Subcutaneous abdominal adipose tissue (tissue), 5 donors: Measurements from ENCODE around the gene MUC16.

Experiments
- H3K27ac ChIP-seq: one replicate; pipeline ENCODE4 v1.7.0; 2013; ENCODE audit warnings: low read depth, mild to moderate bottlenecking, inconsistent platforms, low read length, moderate library complexity
- H3K27me3 ChIP-seq, 5 donors: one replicate each; pipeline ENCODE4 v1.7.0; 2013; ENCODE audit warnings: low read length in 5 of 5, inconsistent platforms in 1 of 5; ENCODE audit not compliant: control insufficient read depth in 5 of 5, insufficient read depth in 4 of 5
- H3K36me3 ChIP-seq, 5 donors: one replicate each; pipeline ENCODE4 v1.7.0; 2013; ENCODE audit warnings: low read length in 5 of 5; ENCODE audit not compliant: control insufficient read depth in 5 of 5, insufficient read depth in 5 of 5
- H3K4me1 ChIP-seq, 5 donors: one replicate each; pipeline ENCODE4 v1.7.0; 2013; ENCODE audit warnings: low read length in 5 of 5, mild to moderate bottlenecking in 3 of 5, moderate library complexity in 1 of 5; ENCODE audit not compliant: control insufficient read depth in 5 of 5, insufficient read depth in 5 of 5
- H3K4me3 ChIP-seq, 5 donors: one replicate each; pipeline ENCODE4 v1.7.0; 2013; ENCODE audit warnings: low read length in 5 of 5, low read depth in 1 of 5
- H3K9ac ChIP-seq, 5 donors: one replicate each; pipeline ENCODE4 v1.7.0; 2013; ENCODE audit warnings: low read length in 5 of 5, mild to moderate bottlenecking in 4 of 5, moderate library complexity in 3 of 5
- H3K9me3 ChIP-seq, 5 donors: one replicate each; pipeline ENCODE4 v1.7.0; 2013; ENCODE audit warnings: low read length in 5 of 5; ENCODE audit not compliant: control insufficient read depth in 5 of 5
- donor health status: healthy.
- donor health status: healthy.
- donor health status: healthy.
- donor health status: healthy.
- donor health status: healthy.

Gene MUC16

DNA sequence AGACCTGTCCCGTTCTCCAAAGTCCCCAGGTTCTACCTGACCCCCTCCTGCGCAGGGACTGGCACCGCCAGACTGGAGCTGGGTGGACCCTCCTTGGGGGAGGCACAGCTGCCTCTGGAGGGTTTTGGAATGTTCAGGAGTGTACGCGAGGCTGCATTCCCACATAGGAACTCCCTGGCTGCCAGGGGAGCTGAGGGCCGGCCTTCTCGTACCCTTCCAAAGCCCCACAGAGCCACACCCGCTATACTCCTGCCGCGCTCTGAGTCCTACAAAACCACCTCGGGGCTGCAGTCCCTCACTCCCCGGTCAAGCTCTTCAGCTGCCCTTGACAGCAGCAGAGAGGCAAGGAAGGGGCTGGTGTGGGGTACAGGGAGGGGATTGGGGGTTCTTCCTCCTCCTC lies 484 bp upstream of the MUC16 start:
- no peak overlapping the region for H3K9ac ChIP-seq
- H3K27me3 ChIP-seq, result peaks cover 4 to 20% (median 8%) of the 10 kb centered on the region in 5 donors
- no peak overlapping the region for H3K4me3 ChIP-seq
- H3K9me3 ChIP-seq, result peaks cover 0 to 3% (median 0%) of the 10 kb centered on the region in 5 donors
- no peaks in the 10 kb centered on the region for H3K4me1 ChIP-seq
- H3K36me3 ChIP-seq, result no peaks in the 10 kb centered on the region
- H3K27ac ChIP-seq, result no peak overlapping the region

DNA sequence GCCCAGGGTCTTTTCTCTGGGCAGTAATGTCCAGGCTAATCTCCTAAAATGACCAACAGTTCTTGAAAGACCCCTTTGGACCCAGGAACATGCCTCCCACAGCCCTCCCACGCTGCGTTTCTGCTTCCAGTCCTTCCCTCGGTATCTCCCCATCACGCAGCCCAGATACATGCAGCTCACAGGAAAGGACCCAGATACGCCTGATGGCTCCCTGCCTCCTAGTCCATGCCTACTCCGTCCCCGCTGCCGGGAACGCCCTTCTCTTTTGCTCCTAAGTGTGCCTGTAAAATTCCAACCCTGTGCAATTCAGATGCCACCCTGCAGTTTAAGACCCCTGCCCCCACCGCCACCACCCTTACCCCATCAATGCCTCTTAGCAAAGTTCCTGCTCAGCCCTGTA lies 778 bp downstream of the MUC16 start:
- no peak overlapping the region for H3K27ac ChIP-seq
- H3K4me1 ChIP-seq, result no peaks in the 10 kb centered on the region
- H3K4me3 ChIP-seq, result no peak overlapping the region
- H3K36me3 ChIP-seq, result no peaks in the 10 kb centered on the region
- H3K9me3 ChIP-seq, result peaks cover 0 to 3% (median 0%) of the 10 kb centered on the region in 5 donors
- peaks cover 4 to 20% (median 8%) of the 10 kb centered on the region in 5 donors for H3K27me3 ChIP-seq
- H3K9ac ChIP-seq, result no peak overlapping the region

DNA sequence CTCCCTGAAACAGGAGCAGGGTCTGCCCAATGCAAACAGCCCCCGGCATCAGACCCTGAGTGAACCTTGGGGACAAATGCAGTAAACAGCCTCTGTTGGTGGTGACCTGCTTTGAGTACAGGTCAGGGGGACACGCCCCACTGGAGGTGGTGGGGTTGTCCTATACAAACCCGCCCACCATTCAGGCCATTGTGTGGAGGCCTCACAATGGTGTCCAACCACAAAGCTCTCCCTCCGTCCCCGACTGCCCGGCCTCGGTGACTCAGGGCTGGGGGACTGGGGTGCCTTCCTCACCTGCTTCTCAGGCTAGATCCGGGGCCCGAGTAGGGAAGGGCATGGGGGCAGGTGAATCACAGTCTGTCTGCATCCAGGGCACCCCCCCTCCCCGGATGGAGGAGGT lies 1.5 kb downstream of the MUC16 start:
- Histone ChIP-seq H3K4me1 (no peaks in the 10 kb centered on the region), H3K9ac (no peak overlapping the region), H3K9me3 (no peaks in the 10 kb centered on the region), H3K36me3 (no peaks in the 10 kb centered on the region), H3K27me3 (peaks cover 4 to 20% (median 8%) of the 10 kb centered on the region in 5 donors), H3K4me3 (no peak overlapping the region), H3K27ac (no peak overlapping the region)

DNA sequence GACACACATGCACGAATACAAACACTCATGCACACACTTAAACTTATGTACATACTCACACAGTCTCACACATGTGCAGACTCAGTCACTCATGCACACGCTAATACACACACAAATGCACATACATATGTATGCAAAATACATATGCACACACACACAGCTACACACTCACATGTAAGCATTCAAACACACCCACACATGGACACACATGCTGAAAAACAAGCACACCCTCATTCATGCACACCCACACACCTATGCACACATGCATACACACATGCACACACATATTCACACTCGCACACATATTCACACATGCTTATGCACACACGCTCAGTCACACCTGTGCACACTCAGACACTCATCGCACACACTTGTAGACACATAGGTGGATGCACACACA lies 9.3 kb downstream of the MUC16 start:
- Histone ChIP-seq H3K4me1 (no peaks in the 10 kb centered on the region), H3K27ac (no peak overlapping the region), H3K9me3 (peaks cover 0 to 9% (median 5%) of the 10 kb centered on the region in 5 donors), H3K9ac (no peak overlapping the region), H3K36me3 (no peaks in the 10 kb centered on the region), H3K4me3 (no peak overlapping the region), H3K27me3 (peaks cover 0 to 16% (median 7%) of the 10 kb centered on the region in 5 donors)

DNA sequence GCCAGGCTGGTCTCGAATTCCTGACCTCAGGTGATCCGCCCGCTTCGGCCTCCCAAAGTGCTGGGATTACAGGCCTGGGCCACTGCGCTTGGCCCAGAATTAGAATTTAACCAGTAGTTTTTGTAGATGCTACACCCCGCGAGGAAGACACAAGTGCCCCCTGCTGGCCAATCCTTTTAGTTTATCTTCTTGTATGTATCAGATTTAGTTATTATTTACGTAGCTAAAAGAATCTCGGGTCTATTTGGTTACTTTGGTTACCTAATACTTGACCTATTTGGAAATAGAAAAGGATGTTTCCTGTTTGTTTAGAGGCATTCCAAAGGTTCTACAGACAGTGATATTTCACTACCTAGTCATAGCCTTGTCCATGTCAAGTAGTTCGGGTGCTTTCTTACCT lies 22.0 kb downstream of the MUC16 start:
- Histone ChIP-seq H3K9ac (no peak overlapping the region), H3K4me1 (no peaks in the 10 kb centered on the region), H3K36me3 (no peaks in the 10 kb centered on the region), H3K27ac (no peak overlapping the region), H3K4me3 (no peak overlapping the region), H3K9me3 (peaks cover 0 to 2% (median 0%) of the 10 kb centered on the region in 5 donors), H3K27me3 (peaks cover 0 to 4% (median 0%) of the 10 kb centered on the region in 5 donors)

DNA sequence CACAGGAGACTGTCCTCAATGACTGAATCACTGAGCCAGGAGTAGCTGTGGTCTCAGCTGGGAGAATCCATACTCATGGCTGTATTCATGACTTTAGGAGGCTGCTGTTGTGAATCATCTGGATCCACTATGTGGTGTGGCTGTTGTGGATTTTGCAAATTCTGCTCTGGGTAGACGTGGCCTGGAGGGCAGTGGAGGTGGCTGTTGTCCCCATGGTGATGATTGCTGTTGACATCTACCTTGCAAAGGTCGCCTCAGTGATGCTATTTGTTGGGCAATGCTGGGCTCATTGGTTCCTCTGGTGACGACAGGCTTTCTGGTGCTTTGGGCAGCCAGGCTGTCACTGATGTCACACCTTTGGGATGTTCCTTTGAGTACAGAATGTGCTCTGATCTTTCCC lies 23.9 kb downstream of the MUC16 start:
- H3K27ac ChIP-seq, result no peak overlapping the region
- no peak overlapping the region for H3K4me3 ChIP-seq
- peaks cover 0 to 2% (median 0%) of the 10 kb centered on the region in 5 donors for H3K9me3 ChIP-seq
- H3K36me3 ChIP-seq, result no peaks in the 10 kb centered on the region
- H3K9ac ChIP-seq, result no peak overlapping the region
- H3K27me3 ChIP-seq, result peaks cover 0 to 4% (median 0%) of the 10 kb centered on the region in 5 donors
- H3K4me1 ChIP-seq, result no peaks in the 10 kb centered on the region

DNA sequence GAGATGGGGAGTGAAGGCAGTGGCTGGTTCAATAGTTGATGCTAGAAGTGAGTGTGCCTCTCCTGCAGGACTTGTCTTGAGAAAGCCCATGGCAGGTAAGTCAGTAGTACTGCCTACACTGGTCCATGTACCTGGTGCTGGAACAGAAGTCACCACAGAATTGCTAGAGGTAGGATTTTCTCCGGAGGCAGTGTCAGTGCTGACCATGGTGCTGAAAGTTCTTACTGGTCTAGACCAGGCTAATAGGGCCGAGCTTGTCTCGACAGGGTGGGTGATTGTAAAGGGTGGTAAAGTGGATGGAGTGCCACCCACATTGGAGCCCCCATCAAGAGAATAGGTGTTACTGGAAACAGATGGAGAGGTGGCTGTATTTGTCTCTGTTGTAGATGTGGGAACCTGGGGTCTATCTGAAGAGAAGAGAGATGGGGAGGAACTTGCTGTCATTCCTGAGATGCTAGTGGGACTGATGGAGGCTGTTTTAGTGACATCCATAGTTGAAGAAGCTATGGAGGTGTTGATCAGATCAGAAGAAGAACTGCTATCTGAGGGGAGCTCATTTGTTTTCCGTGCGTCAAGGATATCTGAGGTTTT lies 36.6 kb downstream of the MUC16 start:
- Histone ChIP-seq H3K36me3 (no peaks in the 10 kb centered on the region), H3K9ac (no peak overlapping the region), H3K4me3 (no peak overlapping the region), H3K9me3 (peaks cover 2 to 26% (median 8%) of the 10 kb centered on the region in 5 donors), H3K27ac (no peak overlapping the region), H3K4me1 (no peaks in the 10 kb centered on the region), H3K27me3 (peaks cover 0 to 2% (median 0%) of the 10 kb centered on the region in 5 donors)

DNA sequence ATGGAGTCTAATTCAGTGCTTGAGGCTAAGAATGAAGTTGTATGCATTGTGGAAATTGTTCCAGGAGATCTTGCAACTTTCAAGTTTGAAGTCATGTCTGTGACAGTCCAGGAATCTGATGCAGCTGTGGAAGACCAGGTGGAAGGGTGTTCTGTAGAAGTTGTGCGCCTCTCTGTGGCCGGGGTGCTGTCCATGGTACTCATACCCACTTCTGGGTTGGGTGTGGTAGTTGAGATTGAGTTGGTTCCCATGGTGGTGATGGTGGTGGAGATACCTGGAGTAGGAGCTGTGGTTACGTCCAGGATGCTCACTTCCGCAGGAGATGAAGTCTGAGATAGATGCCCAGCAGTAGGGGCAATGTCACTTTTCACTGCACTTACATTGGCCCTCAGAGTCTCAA lies 44.3 kb downstream of the MUC16 start:
- Histone ChIP-seq H3K36me3 (no peaks in the 10 kb centered on the region), H3K9me3 (peaks cover 0 to 32% (median 9%) of the 10 kb centered on the region in 5 donors), H3K27ac (no peak overlapping the region), H3K4me1 (no peaks in the 10 kb centered on the region), H3K4me3 (no peak overlapping the region), H3K9ac (no peak overlapping the region), H3K27me3 (peaks cover 0 to 3% (median 0%) of the 10 kb centered on the region in 5 donors)
